Thoracic aorta (tissue), 2 donors: ENCODE data around the gene CRISP2. TPM values are rescaled to one million over a fixed set of nuclear protein-coding genes. Genes with fewer than 3 reads are reported as not detected.

Experiments
- ATAC-seq: fragments of 150-250 bp; one replicate; pipeline ENCODE4 v1.8.0; 2017; ENCODE audit warnings: low read depth; ENCODE audit not compliant: insufficient number of reproducible peaks, low FRiP score
- DNase-seq: peaks from one replicate; pipeline ENCODE4 v3.0.0-alpha.2; 2020; ENCODE audit warnings: low spot score
- H3K27ac ChIP-seq, 2 donors: fragments of 200-600 bp; sonication (generic); 1 replicate in 1 of 2; 2 replicates in 1 of 2; pipeline ENCODE4 v1.5.1; 2016; ENCODE audit warnings: mild to moderate bottlenecking in 2 of 2, moderate library complexity in 2 of 2
- H3K27me3 ChIP-seq: fragments of 200-600 bp; sonication (generic); replicated peaks from 2 replicates; pipeline ENCODE4 v1.6.0; 2016; ENCODE audit warnings: mild to moderate bottlenecking; ENCODE audit not compliant: insufficient read depth
- H3K36me3 ChIP-seq: fragments of 200-600 bp; sonication (generic); one replicate; pipeline ENCODE4 v1.5.1; 2016
- H3K4me1 ChIP-seq, 2 donors: fragments of 200-600 bp; sonication (generic); 1 replicate in 1 of 2; 2 replicates in 1 of 2; pipeline versions ENCODE4 v1.5.1 to v1.6.0; 2016; ENCODE audit warnings: low read depth in 2 of 2, mild to moderate bottlenecking in 1 of 2; ENCODE audit not compliant: control insufficient read depth in 1 of 2
- H3K4me3 ChIP-seq: fragments of 200-600 bp; sonication (generic); 2 replicates; pipeline ENCODE4 v1.5.1; 2016; ENCODE audit warnings: mild to moderate bottlenecking
- H3K9me3 ChIP-seq: fragments of 200-600 bp; sonication (generic); 2 replicates; pipeline ENCODE4 v1.5.1; 2016
- total RNA-seq, 2 donors: library from RNA; depleted of rRNA; stranded (reverse); fragments of >200 nt; gene quantifications; one replicate each; pipeline versions ENCODE4 v1.1.0 to v1.2.3, GENCODE V29; 2016
- TF ChIP-seq, protein P1 (sequence below): fragments of 200-600 bp; sonication (generic); IDR thresholded peaks from one replicate; pipeline ENCODE4 v1.5.1; 2019; ENCODE audit warnings: antibody characterized with exemption

Gene CRISP2
- total RNA-seq, 2 donors from 2014 or later: not detected

DNA sequence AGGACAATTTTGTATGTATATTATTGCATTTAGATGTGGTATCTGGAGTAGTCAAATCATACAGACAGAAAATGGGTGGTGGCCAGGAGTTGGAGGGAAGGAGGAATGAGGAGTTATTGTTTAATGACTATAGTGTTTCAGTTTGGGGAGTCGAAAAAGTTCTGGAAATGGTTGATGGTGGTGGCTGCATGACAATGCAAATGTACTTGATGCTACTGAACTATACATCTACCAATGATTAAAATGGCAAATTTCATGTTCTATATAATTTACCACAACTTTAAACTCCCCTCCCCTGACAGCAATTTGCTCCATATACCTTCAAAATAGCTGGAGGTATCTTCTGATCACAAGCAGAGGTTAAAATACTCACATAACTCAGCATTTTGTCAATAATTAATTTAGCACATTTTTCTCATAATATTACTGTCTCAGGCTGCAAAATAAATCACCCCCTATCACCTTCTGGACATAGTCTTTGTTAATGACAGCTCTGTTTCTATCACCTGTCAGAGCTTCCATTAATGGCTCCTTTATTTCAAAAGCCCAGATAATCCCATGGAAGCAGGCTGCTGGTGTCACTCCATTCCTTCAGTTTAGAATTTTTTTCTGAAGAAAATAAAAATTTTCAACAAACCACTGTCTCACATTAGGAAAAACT, 51.0 kb downstream of the CRISP2 start:
- Histone ChIP-seq H3K4me3 (no peak overlapping the region), H3K4me1 (no peaks in the 10 kb centered on the region), H3K27me3 (no peaks in the 10 kb centered on the region), H3K36me3 (no peaks in the 10 kb centered on the region), H3K27ac (no peak overlapping the region), H3K9me3 (no peaks in the 10 kb centered on the region)
- TF ChIP-seq, protein P1, sequence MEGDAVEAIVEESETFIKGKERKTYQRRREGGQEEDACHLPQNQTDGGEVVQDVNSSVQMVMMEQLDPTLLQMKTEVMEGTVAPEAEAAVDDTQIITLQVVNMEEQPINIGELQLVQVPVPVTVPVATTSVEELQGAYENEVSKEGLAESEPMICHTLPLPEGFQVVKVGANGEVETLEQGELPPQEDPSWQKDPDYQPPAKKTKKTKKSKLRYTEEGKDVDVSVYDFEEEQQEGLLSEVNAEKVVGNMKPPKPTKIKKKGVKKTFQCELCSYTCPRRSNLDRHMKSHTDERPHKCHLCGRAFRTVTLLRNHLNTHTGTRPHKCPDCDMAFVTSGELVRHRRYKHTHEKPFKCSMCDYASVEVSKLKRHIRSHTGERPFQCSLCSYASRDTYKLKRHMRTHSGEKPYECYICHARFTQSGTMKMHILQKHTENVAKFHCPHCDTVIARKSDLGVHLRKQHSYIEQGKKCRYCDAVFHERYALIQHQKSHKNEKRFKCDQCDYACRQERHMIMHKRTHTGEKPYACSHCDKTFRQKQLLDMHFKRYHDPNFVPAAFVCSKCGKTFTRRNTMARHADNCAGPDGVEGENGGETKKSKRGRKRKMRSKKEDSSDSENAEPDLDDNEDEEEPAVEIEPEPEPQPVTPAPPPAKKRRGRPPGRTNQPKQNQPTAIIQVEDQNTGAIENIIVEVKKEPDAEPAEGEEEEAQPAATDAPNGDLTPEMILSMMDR: no peak
- no peak for ATAC-seq
- no peak for DNase-seq

DNA sequence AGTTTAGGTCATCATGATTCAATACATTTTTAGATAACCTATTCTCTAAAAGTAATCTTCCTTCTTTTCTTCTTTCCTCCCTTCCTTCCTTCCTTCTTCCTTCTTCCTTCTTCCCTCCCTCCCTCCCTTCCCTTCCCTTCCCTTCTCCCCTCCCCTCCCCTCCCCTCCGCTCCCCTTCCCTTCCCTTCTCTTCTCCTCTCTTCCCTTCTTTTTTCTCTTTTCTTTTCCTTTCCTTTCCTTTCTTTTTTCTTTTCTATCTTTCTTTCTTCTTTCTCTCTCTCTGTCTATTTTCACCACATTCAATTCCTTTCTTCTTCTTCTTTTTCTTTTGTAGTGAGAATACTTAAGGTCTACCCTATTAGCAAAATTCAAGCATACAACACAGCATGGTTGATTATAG, 59.4 kb downstream of the CRISP2 start:
- ATAC-seq: no peak
- no peak for DNase-seq
- H3K9me3 ChIP-seq: no peaks in the 10 kb centered on the region
- H3K4me1 ChIP-seq: no peaks in the 10 kb centered on the region
- H3K36me3 ChIP-seq: no peaks in the 10 kb centered on the region
- TF ChIP-seq, protein P1: no peak
- no peak overlapping the region for H3K27ac ChIP-seq
- H3K27me3 ChIP-seq: no peaks in the 10 kb centered on the region
- no peak overlapping the region for H3K4me3 ChIP-seq

DNA sequence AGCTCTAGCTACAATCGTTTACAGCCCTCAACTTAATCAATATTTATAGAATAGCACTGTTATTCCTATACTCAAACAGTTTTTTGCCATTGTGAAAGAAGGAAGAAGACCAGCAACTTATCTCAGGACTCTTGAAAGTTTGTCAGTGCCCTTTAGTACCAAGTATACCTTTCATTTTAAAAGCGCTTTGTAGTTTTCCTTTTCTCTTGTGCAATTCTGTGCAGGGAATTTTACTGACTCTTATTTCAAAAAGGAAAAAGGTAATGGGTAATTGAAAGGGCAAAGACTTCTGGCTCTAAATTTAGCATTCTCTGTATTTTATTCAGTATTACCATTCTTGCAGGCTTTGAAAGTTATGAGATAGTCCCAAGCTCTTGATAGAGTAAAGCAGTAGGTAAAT, 59.9 kb downstream of the CRISP2 start:
- TF ChIP-seq, protein P1: no peak
- no peak for ATAC-seq
- no peak overlapping the region for H3K27ac ChIP-seq

DNA sequence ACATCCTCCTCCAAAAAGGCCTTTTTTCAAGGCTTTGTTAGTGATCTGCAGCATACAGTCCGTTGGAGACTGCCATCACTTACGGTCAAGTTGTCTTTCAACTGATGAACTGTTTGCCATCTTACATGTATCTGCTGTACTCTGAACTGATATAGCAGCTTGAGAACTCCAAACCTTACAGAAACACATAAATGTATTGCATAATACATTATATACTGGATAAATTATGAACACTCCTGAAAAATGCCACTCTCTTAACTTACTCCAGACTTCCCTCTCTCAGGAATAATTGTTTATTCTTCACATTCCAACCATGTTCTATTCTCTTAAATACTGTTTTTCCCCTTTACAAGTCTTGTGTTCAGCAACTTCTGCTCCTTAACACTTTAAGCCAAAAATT, 62.1 kb downstream of the CRISP2 start:
- ATAC-seq: no peak
- no peak overlapping the region for H3K4me3 ChIP-seq

More for the DNA sequence above, 59.9 kb downstream of the CRISP2 start:
- no peaks in the 10 kb centered on the region for H3K4me1 ChIP-seq
- no peak overlapping the region for H3K4me3 ChIP-seq
- DNase-seq: no peak
- H3K36me3 ChIP-seq: no peaks in the 10 kb centered on the region
- no peaks in the 10 kb centered on the region for H3K9me3 ChIP-seq
- no peaks in the 10 kb centered on the region for H3K27me3 ChIP-seq

GRCh38 chr6:49649988-49650387, 63.4 kb downstream of the CRISP2 start:
- no peak overlapping the region for H3K4me3 ChIP-seq
- H3K9me3 ChIP-seq: no peaks in the 10 kb centered on the region
- DNase-seq (no peak), ATAC-seq (no peak)
- H3K27me3 ChIP-seq: no peaks in the 10 kb centered on the region
- no peak overlapping the region for H3K27ac ChIP-seq
- H3K36me3 ChIP-seq: no peaks in the 10 kb centered on the region
- H3K4me1 ChIP-seq: no peaks in the 10 kb centered on the region
- TF ChIP-seq, protein P1: no peak

More for the DNA sequence above, 62.1 kb downstream of the CRISP2 start:
- Histone ChIP-seq H3K27ac (no peak overlapping the region), H3K9me3 (no peaks in the 10 kb centered on the region), H3K4me1 (no peaks in the 10 kb centered on the region), H3K27me3 (no peaks in the 10 kb centered on the region), H3K36me3 (no peaks in the 10 kb centered on the region)
- TF ChIP-seq, protein P1: no peak
- no peak for DNase-seq
